ENCODE results near the gene KLHL24.
A peak's percentile ranks its signal among the peaks of the same experiment; 100 is the strongest.

The KLHL24 gene, protein sequence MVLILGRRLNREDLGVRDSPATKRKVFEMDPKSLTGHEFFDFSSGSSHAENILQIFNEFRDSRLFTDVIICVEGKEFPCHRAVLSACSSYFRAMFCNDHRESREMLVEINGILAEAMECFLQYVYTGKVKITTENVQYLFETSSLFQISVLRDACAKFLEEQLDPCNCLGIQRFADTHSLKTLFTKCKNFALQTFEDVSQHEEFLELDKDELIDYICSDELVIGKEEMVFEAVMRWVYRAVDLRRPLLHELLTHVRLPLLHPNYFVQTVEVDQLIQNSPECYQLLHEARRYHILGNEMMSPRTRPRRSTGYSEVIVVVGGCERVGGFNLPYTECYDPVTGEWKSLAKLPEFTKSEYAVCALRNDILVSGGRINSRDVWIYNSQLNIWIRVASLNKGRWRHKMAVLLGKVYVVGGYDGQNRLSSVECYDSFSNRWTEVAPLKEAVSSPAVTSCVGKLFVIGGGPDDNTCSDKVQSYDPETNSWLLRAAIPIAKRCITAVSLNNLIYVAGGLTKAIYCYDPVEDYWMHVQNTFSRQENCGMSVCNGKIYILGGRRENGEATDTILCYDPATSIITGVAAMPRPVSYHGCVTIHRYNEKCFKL

DNA sequence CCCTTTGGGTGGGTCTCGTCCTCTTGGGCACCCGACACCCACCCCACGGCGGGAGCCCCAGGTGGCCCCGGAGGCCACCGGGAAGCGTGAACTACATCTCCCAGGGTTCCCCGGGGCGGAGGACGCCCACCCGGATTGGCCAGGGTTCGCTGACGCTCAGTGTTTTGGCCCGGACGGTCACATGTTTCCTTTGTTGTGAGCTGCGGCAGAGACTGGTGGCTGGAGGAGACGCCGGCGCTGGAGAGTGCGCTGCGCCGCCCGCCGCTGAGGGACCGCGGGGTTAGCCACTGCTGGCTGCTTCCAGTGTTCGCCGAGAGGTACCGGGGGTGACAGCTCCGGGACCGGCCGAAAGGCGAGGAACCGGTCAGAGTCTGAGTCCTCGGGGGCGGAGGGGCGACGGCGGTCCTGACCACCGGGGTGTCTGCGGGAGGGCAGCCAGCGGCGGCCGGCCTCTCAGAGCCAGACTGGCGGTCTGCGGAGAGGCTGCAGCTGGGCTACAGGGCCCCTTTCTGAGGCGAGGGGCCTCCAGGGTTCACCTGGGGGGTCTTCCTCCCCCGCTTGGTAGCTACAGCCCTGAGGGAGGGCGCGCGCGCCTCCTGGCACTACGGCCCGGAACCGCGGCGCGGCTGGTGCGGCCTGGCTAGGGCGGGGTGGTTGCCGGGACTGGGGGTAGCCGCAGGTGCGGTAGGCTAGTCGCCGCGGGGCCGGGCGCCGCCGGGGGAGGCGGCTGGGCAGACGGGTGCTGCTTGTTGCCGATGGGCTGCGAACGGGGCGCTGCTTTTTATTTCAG lies at the start of gene KLHL24:
Gene KLHL24 (plus strand): TSS at position 193 of the 790 bp plus-strand sequence. CDS start 14,734 bp downstream, outside the sequence.
- peak within 1 kb of the TSS; percentile 80 for H3K4me3 ChIP-seq (replicated peaks; ENCODE audit: low read depth, low read length)
- TF ChIP-seq, protein P1, sequence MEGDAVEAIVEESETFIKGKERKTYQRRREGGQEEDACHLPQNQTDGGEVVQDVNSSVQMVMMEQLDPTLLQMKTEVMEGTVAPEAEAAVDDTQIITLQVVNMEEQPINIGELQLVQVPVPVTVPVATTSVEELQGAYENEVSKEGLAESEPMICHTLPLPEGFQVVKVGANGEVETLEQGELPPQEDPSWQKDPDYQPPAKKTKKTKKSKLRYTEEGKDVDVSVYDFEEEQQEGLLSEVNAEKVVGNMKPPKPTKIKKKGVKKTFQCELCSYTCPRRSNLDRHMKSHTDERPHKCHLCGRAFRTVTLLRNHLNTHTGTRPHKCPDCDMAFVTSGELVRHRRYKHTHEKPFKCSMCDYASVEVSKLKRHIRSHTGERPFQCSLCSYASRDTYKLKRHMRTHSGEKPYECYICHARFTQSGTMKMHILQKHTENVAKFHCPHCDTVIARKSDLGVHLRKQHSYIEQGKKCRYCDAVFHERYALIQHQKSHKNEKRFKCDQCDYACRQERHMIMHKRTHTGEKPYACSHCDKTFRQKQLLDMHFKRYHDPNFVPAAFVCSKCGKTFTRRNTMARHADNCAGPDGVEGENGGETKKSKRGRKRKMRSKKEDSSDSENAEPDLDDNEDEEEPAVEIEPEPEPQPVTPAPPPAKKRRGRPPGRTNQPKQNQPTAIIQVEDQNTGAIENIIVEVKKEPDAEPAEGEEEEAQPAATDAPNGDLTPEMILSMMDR (IDR thresholded peaks at IDR 0.05; ENCODE audit: low read depth, low read length, missing control alignments): no peak
- DNase-seq (ENCODE audit: extremely low read depth, low read depth): peak; percentile 77

DNA sequence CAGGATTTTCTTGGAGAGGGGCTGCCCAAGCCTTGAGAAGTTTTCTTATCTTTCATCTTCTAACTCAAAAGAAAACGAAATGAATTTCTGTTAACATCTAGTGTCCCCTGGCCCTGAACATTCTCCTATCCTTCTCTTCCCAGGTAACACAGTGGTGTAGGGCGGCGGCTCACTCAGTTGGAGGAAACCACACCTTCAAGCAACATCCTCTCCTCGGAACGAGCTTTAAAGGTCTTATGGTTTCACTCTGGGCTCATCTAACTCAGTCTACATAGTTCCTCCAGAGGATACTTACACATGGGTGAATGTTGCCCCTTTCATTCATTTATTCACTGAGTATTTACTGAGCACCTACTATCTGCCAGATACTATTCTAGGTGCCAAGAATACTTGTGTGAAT lies 48.9 kb upstream of the KLHL24 start:
- TF ChIP-seq, protein P1 (IDR thresholded peaks at IDR 0.05; ENCODE audit: low read depth, low read length, missing control alignments): no peak
- H3K4me3 ChIP-seq (replicated peaks; ENCODE audit: low read depth, low read length): no peak overlapping the region
- no peak for DNase-seq (ENCODE audit: extremely low read depth, low read depth)

DNA sequence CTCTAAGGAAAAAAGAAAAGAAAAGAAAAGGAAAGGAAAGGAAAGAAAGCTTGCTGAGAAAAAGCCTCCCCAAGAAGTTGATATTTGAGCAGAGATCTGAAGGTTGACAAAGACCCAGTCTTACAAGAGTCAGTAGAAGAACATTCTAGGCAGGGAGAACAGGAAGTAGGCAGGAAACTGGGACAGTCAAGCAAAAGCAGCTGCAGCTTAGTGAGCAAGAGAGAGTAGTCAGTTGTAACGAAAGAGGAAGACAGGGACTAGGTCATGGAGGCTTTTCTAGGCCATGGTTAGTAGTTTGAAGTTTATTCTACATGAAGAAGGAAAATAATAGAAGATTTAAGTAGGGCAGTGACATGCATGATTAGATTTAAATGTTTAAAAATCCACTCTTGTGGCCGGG lies 48.1 kb upstream of the KLHL24 start:
- DNase-seq (ENCODE audit: extremely low read depth, low read depth): no peak
- TF ChIP-seq, protein P1 (IDR thresholded peaks at IDR 0.05; ENCODE audit: low read depth, low read length, missing control alignments): no peak
- H3K4me3 ChIP-seq (replicated peaks; ENCODE audit: low read depth, low read length): no peak overlapping the region

DNA sequence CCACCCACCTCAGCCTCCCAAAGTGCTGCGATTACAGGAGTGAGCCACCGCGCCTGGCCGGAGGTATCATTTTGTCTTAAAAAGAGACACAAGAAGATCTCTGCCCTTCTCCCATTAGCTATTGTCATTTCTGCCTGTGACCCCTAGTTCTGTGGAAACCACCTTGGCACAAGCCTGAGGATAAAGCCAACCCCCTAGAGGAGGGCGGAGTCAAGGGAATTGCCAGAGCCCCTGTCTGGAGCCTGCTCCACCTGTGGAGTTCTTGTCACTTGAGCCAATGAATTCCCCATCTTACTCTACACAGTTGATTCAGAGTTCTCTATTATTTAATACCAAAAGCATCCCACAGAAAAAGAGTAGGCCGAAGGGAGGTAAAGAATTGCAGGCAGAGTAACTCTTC lies 45.0 kb upstream of the KLHL24 start:
- TF ChIP-seq, protein P1 (IDR thresholded peaks at IDR 0.05; ENCODE audit: low read depth, low read length, missing control alignments): no peak
- no peak overlapping the region for H3K4me3 ChIP-seq (replicated peaks; ENCODE audit: low read depth, low read length)
- no peak for DNase-seq (ENCODE audit: extremely low read depth, low read depth)

DNA sequence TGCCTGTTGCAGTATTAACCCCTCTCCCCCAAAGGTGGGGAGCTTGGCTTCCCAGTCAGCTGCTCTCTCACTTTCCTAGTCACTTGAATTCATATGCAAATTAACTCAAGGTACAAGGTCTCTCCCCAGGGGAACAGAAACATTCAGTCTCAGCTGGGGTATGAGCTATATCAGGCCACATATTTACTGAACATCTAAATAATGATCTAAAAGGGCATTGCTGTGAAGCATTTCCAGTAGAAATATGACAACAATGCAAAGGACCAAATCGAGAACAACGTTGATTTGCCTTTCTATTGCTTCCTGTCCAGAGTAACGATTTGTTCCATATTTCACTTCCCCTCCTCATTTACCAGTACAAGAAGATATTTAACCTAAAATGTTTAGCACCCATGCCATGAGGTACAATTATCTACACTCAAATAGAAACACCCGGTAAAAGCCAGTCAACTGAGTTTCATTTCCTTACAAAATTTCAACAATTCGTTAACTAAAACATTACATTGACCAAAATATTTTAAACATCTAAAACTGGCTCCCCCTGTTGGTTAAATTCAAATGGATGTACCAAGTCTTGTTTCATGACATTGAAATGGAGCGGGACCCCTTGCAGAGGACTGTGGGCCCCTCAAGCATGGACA lies 43.4 kb upstream of the KLHL24 start:
- no peak for DNase-seq (ENCODE audit: extremely low read depth, low read depth)
- TF ChIP-seq, protein P1 (IDR thresholded peaks at IDR 0.05; ENCODE audit: low read depth, low read length, missing control alignments): peak; percentile 14
- H3K4me3 ChIP-seq (replicated peaks; ENCODE audit: low read depth, low read length): no peak overlapping the region

DNA sequence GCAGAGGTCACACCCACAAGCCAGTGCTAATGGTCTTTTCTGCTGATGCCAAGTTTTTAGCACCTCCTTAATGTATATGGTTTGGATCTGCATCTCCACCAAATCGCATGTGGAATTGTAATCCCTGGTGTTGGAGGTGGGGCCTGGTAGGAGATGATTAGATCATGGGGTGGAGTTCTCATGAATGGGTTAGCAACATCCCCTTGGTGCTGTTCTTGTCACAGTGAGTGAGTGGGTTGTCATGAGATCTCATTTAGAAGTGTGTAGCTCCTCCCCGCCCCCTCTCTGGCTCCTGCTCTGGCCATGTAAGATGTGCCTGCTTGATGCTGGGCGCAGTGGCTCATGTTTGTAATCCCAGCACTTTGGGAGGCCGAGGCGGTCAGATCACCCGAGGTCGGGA lies 42.6 kb upstream of the KLHL24 start:
- TF ChIP-seq, protein P1 (IDR thresholded peaks at IDR 0.05; ENCODE audit: low read depth, low read length, missing control alignments): no peak
- H3K4me3 ChIP-seq (replicated peaks; ENCODE audit: low read depth, low read length): no peak overlapping the region
- DNase-seq (ENCODE audit: extremely low read depth, low read depth): no peak
